Loucy (cell line): ENCODE measurements around the gene MEIOB.

Experiments
- CTCF ChIP-seq: fragments of 200-600 bp; sonication (generic); conservative IDR thresholded peaks from 2 replicates; pipeline ENCODE4 v1.5.1; 2014; ENCODE audit warnings: mild to moderate bottlenecking, antibody characterized with exemption, low read length
- EZH2phosphoT487 ChIP-seq: fragments of 200-600 bp; IDR thresholded peaks from 2 replicates; pipeline ENCODE4 v1.6.1; 2018; ENCODE audit warnings: antibody characterized with exemption, mild to moderate bottlenecking, moderate library complexity, borderline replicate concordance

- TF ChIP-seq CTCF (no peak), EZH2phosphoT487 (no peak)
These were observed 54.2 kb downstream of the MEIOB start for GRCh38 chr16:1817716-1818115.
